Activated CD4-positive, alpha-beta T cell treated with anti-CD3 and anti-CD28 coated beads, Interleukin-2, amount 50 U/mL, for 24 hours (primary cell): ENCODE data around the gene PRRX2.
"Not testable (repeated sequence)": the region's sequence is repeated elsewhere in the genome, so short reads cannot be mapped to it uniquely, and the experiment has no call there.

Experiments
- DNase-seq, 2 donors: peaks; one replicate each; pipeline ENCODE4 v3.0.0-alpha.2; 2020; ENCODE audit warnings: low read depth in 1 of 2, low spot score in 1 of 2

Gene PRRX2

DNA sequence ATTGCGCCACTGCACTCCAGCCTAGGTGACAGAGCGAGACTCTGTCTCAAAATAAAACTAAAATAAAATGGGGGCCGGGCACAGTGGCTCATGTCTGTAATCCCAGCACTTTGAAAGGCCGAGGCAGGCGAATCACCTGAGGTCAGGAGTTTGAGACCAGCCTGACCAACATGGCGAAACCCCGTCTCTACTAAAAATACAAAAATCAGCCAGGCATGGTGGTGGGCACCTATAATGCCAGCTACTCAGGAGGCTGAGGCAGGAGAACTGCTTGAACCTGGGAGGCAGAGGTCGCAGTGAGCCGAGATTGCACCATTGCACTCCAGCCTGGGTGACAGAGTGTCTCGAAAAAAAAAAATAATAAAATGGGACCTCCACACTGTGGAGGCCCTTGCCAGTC lies 29.1 kb upstream of the PRRX2 start:
- DNase-seq = not testable (repeated sequence)

GRCh38 chr9:129637102-129637501 lies 28.3 kb upstream of the PRRX2 start:
- DNase-seq = no peak

DNA sequence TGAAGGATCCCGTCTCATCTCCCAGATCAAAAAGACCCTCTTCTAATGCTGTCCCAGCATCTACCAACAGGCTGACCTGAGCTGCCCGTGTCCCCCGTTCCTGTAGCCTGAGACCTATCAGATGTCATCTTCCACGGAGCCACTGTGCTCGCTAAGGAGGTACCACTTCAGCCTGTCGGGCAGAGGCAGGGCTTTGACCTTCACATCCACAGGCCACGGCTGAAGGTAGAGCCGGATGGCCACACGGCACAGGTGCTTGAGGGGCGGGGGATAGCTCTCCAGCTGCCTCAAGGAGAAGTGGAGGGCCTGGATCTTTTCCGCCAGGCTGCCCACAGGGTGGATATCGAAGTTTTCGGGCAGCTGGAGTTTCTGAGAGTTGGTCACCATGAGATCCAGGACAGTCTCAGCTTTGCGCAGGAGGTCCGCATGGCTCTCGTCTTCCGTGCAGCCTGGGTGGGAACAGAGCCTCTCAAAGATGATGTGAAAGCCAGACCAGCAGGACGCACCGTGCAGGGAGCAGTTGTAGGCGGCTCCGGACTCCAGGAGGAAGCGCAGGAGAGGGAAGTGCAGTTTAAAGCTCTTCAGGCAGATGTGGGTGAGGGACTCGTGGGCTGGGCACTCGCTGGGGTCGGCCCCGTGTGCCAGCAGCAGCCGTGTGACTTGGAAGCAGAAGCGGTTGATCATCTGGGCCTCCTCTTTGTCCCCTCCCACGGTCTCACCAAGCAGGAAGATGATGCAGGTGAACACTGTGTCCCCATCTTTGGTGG lies 27.6 kb upstream of the PRRX2 start:
- no peak for DNase-seq

GRCh38 chr9:129639034-129639630 lies 26.3 kb upstream of the PRRX2 start:
- no peak for DNase-seq

DNA sequence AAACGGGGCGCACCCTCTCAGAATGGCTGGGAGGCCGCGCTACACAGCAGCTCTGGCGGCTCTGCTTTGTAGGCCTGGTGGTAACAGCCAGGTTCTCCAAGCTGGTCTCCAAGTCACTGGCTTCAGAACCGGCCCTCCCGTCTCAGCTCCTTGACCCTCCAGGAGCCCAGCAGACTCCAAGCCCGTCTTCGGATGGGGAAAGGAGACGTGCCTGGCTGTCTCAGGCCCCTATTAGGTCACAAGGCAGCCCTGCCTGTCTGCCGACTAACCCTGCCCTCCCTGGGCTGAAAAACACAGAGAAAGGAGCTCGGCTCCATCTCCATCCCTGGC lies 25.7 kb upstream of the PRRX2 start:
- DNase-seq = no peak

- DNase-seq = no peak
Observed at GRCh38 chr9:129640086-129640870, 25.2 kb upstream of the PRRX2 start.

GRCh38 chr9:129640871-129641749 lies 24.3 kb upstream of the PRRX2 start:
- DNase-seq = no peak

- DNase-seq = peak; percentile 92 to 98
Observed at GRCh38 chr9:129641750-129642585, 23.5 kb upstream of the PRRX2 start, which contains the start of gene ASB6. ASB6 (minus strand) TSS chr9:129642151; CDS start chr9:129641999, 152 bp downstream.

DNA sequence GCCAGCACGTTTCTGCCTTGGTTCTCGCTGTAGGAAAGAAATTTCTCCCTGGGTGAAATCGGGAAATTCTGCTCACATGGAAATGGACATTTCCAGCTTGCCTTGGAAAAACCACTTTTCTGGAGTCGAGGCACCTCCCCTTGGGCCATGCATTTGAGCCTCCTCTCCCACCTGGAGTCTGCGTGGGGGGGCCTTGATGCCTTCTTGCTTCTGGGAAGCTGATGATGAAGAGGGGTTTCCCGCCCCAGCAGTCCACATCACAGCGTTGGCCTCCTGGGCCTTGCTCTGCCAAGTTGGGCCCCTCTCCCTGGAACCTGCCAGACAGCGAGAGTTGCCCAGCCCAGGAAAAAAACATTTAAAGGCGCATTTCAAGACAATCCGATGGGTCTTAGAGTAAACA lies 21.7 kb upstream of the PRRX2 start:
- DNase-seq = no peak

DNA sequence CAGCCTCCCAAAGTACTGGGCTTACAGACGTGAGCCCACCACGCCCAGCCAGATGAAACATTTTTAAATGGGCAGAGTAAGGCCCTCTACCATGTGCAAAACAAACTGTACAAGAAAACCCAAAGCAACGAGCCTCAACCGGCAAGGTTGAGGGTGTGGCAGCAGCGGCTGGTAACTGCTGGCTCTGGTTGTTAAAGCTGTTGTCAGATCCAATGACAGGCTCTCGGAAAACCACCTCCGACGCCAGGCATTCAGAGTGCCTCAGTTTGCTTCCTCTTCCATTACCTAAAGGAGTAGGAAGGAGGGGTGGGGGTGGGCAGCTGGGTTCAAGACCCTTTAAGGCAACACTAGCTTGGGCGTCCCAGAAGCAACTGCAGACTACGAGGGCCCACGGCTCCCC lies 21.1 kb upstream of the PRRX2 start:
- no peak for DNase-seq

DNA sequence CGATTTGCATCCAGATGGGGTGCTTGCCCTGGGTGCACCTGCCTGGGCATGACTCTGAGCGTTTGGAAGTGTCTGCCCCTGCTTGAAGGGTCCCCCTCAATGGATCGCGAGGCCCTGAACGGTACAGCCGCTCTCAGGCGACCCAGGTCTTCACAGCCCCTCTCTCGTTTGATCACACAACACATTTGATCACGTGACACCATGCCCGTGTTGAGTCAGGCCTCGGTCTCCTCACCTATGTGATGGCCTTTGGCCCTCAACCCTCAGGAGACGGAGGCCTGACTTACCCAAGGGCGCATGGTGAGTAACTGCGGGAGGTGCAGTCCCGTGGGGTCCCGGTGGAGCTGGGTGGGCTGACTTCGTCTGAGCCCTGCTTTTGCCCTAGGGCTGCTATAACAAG lies 20.5 kb upstream of the PRRX2 start:
- DNase-seq = no peak

GRCh38 chr9:129646252-129646651 lies 19.2 kb upstream of the PRRX2 start:
- DNase-seq = no peak

DNA sequence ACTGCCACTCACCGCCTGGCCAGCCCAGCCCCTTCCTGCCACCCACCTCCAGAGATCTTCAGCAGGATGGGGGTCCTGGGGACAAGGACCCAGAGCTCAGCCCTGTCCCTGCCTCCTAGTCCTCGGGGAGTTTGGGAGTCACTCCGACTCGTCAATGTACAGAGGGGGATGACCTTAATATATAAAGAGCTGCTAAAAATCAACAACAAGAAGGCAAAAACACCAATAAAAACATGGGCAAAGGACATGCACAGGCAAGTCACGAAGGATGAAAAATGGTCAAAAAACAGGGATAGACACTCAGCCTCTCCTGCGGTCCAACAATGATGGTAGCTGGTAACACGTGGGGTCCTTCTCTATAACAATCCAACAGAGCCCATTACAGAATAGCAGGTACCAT lies 18.8 kb upstream of the PRRX2 start:
- no peak for DNase-seq

DNA sequence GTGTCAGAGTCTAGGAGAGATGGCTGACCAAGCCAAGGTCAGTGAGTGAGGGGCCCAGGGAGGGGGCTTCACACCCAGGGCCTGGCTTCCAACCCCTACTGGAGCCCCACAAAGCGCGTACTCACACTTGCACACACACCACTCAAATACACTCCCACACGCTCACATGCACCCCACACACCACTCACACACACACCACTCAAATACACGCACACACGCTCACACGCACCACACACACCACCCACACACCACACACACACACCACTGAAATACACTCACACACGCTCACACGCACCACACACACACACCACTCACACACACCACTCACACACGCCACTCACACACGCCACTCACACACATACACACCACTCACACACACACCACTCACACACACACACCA lies 17.8 kb upstream of the PRRX2 start:
- no peak for DNase-seq

DNA sequence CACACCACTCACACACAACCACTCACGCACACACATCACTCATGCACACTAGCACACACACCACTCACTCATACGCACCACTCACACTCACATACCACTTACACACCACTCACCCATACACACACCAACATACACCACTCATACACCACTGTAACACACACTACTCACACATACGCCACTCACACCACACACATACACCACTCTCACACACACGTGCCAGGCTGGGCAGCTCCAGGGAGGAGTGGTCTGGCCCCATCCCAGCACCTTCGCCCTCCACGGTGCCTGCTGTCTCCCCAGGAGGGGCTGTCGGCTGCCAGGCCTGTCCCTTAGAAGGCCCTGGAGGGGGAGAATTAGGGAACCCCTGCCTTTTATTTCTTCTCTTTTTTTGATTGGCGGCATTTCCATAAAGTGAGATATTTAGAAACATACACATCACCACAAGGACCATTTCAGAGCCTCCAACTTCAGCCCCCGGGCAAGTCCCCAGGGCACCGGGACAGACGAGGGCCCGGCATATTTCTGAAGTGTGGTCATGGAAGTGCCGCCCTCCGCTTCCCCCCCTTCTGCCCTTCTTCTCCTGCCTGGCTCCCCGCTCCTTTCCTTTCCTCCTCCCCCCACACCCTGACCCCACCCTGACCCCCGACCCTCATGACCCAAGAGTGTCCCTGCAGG lies 17.2 kb upstream of the PRRX2 start:
- DNase-seq = no peak

- DNase-seq = no peak
Observed at GRCh38 chr9:129648764-129649115, 16.7 kb upstream of the PRRX2 start.

- DNase-seq = no peak
Observed at GRCh38 chr9:129649726-129650679, 15.4 kb upstream of the PRRX2 start.

- no peak for DNase-seq
Observed at GRCh38 chr9:129650680-129651235, 14.7 kb upstream of the PRRX2 start.
